ENCODE results near the gene KLF1. TPM values are rescaled to one million over a fixed set of nuclear protein-coding genes. Genes with fewer than 3 reads are reported as not detected.

KLF1 gene
- total RNA-seq, 2 experiments from 2014 or later: 0.16 TPM; not detected in 1

DNA sequence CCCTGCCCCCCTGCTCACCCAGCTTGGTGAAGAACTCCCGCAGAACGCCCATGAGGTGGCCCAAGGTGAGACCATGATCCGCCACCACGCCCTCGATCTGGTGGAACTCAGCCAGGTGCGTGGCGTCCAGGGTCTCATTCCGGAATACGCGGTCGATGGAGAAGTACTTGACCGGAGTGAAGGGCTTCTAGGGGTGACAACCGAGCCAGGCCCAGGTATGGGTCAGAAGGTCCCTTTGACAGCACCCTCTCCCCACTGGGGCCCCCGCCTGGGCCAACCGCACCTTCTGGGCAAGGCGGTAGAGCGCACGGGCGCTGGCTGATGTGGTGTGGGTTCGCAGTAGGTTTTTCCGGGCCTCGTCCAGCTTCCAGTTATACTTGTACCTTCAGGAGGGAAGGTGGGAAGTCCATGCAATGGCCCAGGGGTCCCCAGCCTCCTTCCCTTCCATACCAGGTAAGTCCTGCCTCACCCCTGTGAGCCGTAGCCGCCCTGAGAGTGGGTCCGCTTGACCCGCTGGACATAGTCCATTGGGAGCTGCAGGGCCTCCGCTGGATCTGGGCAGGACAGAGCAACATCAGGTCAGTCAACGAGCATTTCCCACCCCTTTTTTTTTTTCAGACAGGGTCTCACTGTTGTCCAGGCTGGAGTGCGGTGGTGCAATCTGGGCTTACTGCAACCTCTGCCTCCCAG is 37.8 kb upstream of the KLF1 start:
- Histone ChIP-seq H3K9me2 (ENCODE audit: insufficient read depth, low read length) (no peaks in the 10 kb centered on the region), H3K36me3 (ENCODE audit: insufficient read depth, low read length) (peaks cover 84% of the 10 kb centered on the region), H3K27ac (ENCODE audit: low read depth, low read length, poor library complexity, severe bottlenecking) (no peak overlapping the region), H3K4me1 (ENCODE audit: insufficient read depth, low read length, poor library complexity, severe bottlenecking) (no peaks in the 10 kb centered on the region), H2AFZ (ENCODE audit: low read length) (no peak overlapping the region), H4K20me1 (ENCODE audit: insufficient read depth, low read length) (no peaks in the 10 kb centered on the region), H3K9me3 (ENCODE audit: low read length) (no peaks in the 10 kb centered on the region), H3K79me2 (ENCODE audit: insufficient read depth, low read depth, low read length) (no peaks in the 10 kb centered on the region), H3K4me3 (ENCODE audit: low read depth, low read length, poor library complexity, severe bottlenecking) (no peak overlapping the region), H3K4me2 (ENCODE audit: low read length) (no peak overlapping the region)
- ChIA-PET POLR2A (no interaction called here), CTCF (ENCODE audit: unreplicated experiment) (no interaction called here)
- no peak for DNase-seq (ENCODE audit: low spot score)
- BruUV-seq (replicated peaks): no TSS peak
- intact Hi-C loops (cut with micrococcal nuclease; ENCODE audit: unreplicated experiment): no loop called here
- TF ChIP-seq, protein P1, sequence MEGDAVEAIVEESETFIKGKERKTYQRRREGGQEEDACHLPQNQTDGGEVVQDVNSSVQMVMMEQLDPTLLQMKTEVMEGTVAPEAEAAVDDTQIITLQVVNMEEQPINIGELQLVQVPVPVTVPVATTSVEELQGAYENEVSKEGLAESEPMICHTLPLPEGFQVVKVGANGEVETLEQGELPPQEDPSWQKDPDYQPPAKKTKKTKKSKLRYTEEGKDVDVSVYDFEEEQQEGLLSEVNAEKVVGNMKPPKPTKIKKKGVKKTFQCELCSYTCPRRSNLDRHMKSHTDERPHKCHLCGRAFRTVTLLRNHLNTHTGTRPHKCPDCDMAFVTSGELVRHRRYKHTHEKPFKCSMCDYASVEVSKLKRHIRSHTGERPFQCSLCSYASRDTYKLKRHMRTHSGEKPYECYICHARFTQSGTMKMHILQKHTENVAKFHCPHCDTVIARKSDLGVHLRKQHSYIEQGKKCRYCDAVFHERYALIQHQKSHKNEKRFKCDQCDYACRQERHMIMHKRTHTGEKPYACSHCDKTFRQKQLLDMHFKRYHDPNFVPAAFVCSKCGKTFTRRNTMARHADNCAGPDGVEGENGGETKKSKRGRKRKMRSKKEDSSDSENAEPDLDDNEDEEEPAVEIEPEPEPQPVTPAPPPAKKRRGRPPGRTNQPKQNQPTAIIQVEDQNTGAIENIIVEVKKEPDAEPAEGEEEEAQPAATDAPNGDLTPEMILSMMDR (conservative IDR thresholded peaks at IDR 0.05; ENCODE audit: low read length): no peak
- TF ChIP-seq EZH2phosphoT487 (IDR thresholded peaks at IDR 0.05; ENCODE audit: borderline replicate concordance, low read depth, low read length): no peak

- no peaks in the 10 kb centered on the region for H3K9me2 ChIP-seq (ENCODE audit: insufficient read depth, low read length)
- H2AFZ ChIP-seq (ENCODE audit: low read length): no peak overlapping the region
- peaks cover 12% of the 10 kb centered on the region for H3K4me1 ChIP-seq (ENCODE audit: insufficient read depth, low read length, poor library complexity, severe bottlenecking)
- no peak overlapping the region for H3K27ac ChIP-seq (ENCODE audit: low read depth, low read length, poor library complexity, severe bottlenecking)
- peaks cover 66% of the 10 kb centered on the region for H3K36me3 ChIP-seq (ENCODE audit: insufficient read depth, low read length)
- ChIA-PET CTCF (ENCODE audit: unreplicated experiment) (no interaction called here), POLR2A (no interaction called here)
- H3K4me3 ChIP-seq (ENCODE audit: low read depth, low read length, poor library complexity, severe bottlenecking): no peak overlapping the region
- no peaks in the 10 kb centered on the region for H4K20me1 ChIP-seq (ENCODE audit: insufficient read depth, low read length)
- TF ChIP-seq EZH2phosphoT487 (IDR thresholded peaks at IDR 0.05; ENCODE audit: borderline replicate concordance, low read depth, low read length): no peak
- TF ChIP-seq, protein P1 (conservative IDR thresholded peaks at IDR 0.05; ENCODE audit: low read length): no peak
- no peak for DNase-seq (ENCODE audit: low spot score)
- BruUV-seq (replicated peaks): no TSS peak
- no peaks in the 10 kb centered on the region for H3K9me3 ChIP-seq (ENCODE audit: low read length)
- intact Hi-C loops (cut with micrococcal nuclease; ENCODE audit: unreplicated experiment): no loop called here
- no peaks in the 10 kb centered on the region for H3K79me2 ChIP-seq (ENCODE audit: insufficient read depth, low read depth, low read length)
- H3K4me2 ChIP-seq (ENCODE audit: low read length): no peak overlapping the region
Measured at GRCh38 chr19:12922959-12923358, 36.0 kb upstream of the KLF1 start.

GRCh38 chr19:12921047-12921446 is 34.0 kb upstream of the KLF1 start:
- H3K4me3 ChIP-seq (ENCODE audit: low read depth, low read length, poor library complexity, severe bottlenecking): no peak overlapping the region
- H2AFZ ChIP-seq (ENCODE audit: low read length): no peak overlapping the region
- H3K4me1 ChIP-seq (ENCODE audit: insufficient read depth, low read length, poor library complexity, severe bottlenecking): peaks cover 12% of the 10 kb centered on the region
- ChIA-PET POLR2A (interaction anchor here (0.9 to 2.1 kb wide), 3 partner anchors 22 to 184 kb away, joined by 3 to 5 read pairs (median 3); partner anchors contain the start of genes GCDH and GET3), CTCF (ENCODE audit: unreplicated experiment) (no interaction called here)
- no peaks in the 10 kb centered on the region for H3K79me2 ChIP-seq (ENCODE audit: insufficient read depth, low read depth, low read length)
- TF ChIP-seq EZH2phosphoT487 (IDR thresholded peaks at IDR 0.05; ENCODE audit: borderline replicate concordance, low read depth, low read length): no peak
- TF ChIP-seq, protein P1 (conservative IDR thresholded peaks at IDR 0.05; ENCODE audit: low read length): no peak
- no peak for DNase-seq (ENCODE audit: low spot score)
- H3K36me3 ChIP-seq (ENCODE audit: insufficient read depth, low read length): peaks cover 50% of the 10 kb centered on the region
- no peak overlapping the region for H3K4me2 ChIP-seq (ENCODE audit: low read length)
- H4K20me1 ChIP-seq (ENCODE audit: insufficient read depth, low read length): no peaks in the 10 kb centered on the region
- H3K9me3 ChIP-seq (ENCODE audit: low read length): no peaks in the 10 kb centered on the region
- intact Hi-C loops (cut with micrococcal nuclease; ENCODE audit: unreplicated experiment): no loop called here
- BruUV-seq (replicated peaks): no TSS peak
- H3K27ac ChIP-seq (ENCODE audit: low read depth, low read length, poor library complexity, severe bottlenecking): peak overlapping the region; percentile 21
- no peaks in the 10 kb centered on the region for H3K9me2 ChIP-seq (ENCODE audit: insufficient read depth, low read length)

Data from OCI-LY7 (cell line).